Bone marrow (tissue), 2 donors: ENCODE results near the gene MT1G.
"Not testable (repeated sequence)": the region's sequence is repeated elsewhere in the genome, so short reads cannot be mapped to it uniquely, and the experiment has no call there.

Experiments
- DNase-seq, 2 donors: peaks; one replicate each; lab custom pipeline; 2025; lab: John Stamatoyannopoulos, UW

MT1G gene

DNA sequence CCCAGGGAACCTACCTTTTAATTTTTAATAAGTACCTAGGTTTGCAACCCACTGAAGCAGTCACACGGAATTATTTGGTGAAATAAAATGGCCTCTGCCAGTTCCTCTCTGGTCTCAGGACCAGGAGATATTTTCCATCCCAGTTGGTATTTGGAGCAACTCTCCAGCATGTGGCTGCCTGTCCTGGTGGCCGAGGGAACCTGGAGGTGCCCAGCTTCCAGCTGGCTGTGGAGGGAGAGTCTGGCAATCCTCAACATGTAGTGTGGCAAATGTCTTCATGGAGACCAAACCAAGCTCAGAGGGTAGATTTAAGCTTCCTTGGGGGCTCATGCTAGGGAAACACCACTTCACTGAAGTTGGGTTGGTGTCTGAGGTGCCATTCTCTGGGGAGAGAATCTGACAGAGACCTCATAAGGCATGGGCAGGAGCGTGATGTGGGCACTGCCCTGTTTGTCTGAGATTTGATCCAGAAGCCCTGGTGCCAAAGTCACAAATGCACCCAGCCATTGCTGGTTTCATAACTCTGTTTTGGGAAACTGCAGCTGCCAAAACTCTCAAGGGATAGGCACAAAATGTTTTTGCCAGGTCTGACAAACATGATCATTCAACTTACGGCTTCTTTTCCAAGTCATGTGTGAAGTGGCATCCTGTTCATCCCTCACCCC lies 17.2 kb upstream of the MT1G start:
- no peak for DNase-seq

DNA sequence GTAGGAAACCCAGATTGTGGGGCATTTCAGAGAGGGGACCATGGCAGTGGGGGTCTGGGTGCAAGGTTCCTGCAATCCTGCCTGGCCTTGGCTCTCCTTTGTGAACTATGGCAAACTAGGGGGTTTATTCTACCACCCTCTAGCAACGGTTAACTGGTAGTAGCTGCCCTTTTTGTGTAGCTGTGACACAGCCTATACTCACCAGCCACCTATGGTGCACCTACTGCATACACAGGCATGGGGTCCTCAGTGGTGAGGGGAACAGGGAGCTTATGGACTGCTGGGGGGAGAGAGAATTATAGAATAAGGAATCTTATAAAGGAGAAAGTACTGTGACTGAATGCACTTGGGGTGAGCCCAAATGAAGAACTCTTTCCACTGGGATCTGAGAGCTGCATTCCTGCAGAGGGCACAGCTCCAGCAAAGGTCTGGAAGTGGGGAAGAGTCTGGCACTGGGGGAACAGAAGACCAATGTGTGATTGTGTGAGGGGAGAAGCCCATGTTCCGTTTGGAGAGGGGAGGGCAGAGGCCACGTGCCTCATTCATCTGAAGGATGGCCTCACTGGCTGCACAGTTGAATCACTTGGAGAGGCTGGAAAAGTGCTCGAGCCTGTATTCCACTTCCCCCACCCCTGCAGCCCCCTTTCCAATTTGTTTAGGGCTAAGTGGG lies 16.5 kb upstream of the MT1G start:
- DNase-seq: no peak

DNA sequence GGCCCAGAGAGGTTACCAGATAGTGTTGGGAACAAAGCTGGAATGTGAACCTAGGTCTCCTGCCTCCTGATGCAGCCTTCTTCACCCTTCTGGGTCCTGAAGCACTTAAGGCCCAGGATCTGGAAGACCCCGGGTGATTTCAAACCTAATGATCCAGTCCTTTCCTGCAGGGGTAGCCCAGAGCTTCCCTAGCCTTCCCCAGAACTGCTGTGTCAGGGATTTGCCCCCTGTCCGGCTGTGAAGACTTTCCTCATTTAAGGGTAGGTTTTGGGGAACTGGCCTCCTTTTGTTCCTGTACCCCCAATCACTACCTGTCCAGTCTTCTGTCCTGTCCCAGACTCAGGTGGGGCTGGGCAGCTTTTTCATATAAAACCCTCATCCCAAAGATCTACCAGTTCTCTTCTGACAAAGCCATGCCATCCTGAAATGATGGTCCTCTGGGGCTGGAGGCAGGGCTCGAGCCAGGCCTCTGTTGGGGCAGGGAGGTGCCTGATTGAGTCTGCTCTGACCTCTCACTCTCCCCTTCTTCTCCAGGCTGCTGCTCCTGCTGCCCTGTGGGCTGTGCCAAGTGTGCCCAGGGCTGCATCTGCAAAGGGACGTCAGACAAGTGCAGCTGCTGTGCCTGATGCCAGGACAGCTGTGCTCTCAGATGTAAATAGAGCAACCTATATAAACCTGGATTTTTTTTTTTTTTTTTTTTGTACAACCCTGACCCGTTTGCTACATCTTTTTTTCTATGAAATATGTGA lies 15.7 kb upstream of the MT1G start:
- no peak for DNase-seq

DNA sequence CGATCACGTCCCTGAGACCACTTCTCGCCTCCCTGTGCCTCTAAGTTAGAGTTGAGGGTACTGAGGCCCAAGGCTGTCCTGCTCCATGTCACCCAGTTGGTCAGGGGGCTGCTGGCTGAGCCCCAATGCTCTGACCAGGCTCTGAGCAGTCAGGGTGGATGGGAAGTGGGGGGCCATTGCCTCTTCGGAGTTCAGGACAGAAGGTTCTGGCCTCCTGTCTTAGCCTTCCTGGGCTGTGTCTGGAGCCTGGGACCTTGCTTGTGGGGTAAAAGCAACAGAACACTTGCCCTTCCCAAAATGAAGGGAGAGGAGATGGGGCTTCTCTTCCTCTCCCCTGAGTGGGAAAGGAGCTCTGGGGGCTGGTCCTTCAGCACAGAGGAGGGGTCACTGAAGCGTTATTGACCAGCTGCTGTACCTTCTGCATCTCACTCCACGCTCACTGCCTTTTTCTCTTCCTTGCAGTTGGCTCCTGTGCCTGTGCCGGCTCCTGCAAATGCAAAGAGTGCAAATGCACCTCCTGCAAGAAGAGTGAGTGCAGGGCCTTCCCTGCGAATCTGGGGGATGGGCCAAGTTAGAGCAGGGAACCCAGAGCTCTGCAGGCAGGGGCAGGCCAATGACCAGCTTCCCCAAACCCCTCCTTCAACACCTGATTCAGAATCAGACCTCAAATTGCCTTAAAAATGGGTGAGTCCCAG lies 15.0 kb upstream of the MT1G start:
- no peak for DNase-seq

DNA sequence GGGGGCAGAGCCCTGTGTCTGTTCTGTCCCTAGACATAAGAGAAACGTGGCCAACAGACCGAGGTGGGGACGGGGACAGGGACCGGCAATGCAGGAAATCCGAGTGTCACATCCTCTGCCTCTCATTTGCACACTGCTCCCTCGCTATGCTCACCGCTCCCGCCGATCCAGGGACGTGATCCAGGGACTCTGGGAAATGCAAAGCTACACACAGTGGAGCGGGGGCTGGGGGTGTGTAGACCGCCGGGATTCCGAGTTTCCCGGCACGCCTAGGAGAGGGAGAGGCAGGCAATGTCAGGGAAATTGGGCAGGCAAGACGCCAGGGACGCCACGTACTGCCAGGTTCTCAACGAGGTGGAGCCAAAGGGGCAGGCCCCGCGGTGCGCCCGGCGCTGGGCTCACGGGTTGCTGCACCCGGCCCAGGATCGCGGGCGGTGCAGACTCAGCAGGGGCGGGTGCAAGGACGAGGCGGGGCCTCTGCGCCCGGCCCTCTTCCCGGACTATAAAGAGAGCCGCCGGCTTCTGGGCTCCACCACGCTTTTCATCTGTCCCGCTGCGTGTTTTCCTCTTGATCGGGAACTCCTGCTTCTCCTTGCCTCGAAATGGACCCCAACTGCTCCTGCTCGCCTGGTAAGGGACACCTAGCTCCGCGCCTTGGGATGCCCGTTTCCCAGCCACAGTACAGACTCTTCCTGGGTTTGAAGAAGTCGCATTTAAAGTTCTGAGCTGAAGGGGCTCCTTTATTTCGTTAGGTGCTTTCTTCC lies 14.3 kb upstream of the MT1G start, which contains the start of gene MT1X:
TSS of gene MT1X (plus strand) at position 532 of the 764 bp plus-strand sequence. CDS start at position 603, 71 bp downstream.
- peak; percentile 50 to 62 for DNase-seq

- DNase-seq: no peak
These were observed 12.0 kb upstream of the MT1G start for GRCh38 chr16:56679818-56680217.

GRCh38 chr16:56679078-56679730 lies 11.3 kb upstream of the MT1G start:
- DNase-seq: no peak

DNA sequence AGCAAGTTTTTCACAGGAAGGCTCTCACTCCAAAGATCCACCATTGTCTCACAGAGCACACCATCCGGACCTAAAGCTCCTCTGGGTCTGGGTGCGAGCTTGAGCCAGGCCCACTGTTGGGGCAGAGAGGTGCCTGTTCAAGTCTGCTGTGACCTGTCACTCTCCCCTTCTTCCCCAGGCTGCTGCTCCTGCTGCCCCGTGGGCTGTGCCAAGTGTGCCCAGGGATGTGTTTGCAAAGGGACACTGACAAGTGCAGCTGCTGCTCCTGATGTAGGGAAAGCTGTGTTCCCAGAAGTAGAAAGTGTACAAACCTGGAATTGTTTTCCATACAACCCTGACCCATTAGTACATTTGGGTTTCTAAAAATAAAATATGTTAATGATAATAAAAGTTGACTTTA lies 9.6 kb upstream of the MT1G start:
- no peak for DNase-seq

DNA sequence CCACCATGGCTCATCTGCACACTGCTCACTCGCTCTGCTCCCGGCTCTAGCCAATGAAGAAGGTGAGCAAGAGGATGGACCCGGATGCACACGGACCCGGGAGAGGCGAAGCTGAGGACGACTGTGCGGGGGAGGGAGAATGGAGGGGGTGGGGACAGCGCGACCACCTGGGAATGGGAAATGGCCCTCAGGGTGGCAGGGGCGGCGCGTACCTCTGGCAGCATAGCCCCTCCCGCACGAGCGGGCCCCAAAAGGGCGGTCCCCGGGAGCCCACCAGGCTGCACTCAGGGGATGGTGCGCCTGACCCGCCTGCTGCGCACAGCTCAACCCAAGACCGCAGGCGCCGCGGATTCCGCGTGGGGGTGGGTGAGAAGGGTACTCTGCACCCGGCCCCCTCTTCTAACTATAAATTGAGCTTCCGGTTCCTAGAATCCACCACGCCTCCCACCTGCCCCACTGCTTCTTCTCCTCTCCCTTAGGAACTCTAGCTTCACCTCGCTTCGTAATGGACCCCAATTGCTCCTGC lies 7.9 kb upstream of the MT1G start:
- DNase-seq: no peak

DNA sequence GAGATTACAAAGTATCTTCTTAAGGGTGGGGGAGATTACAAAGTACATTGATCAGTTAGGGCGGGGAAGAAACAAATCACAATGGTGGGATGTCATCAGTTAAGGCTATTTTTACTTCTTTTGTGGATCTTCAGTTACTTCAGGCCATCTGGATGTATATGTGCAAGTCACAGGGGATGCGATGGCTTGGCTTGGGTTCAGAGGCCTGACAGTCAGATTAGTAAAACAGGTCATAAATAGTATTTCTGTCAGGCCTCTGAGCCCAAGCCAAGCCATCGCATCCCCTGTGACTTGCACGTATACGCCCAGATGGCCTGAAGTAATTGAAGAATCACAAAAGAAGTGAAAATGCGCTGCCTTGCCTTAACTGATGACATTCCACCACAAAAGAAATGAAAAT lies 6.7 kb upstream of the MT1G start:
- not testable (repeated sequence) for DNase-seq

GRCh38 chr16:56673921-56674320 lies 6.1 kb upstream of the MT1G start:
- peak in 1 of 2 donors; percentile 27 for DNase-seq

- no peak for DNase-seq
These were observed 5.1 kb upstream of the MT1G start for GRCh38 chr16:56672761-56673536.

- not testable (repeated sequence) for DNase-seq
These were observed 4.3 kb upstream of the MT1G start for GRCh38 chr16:56672171-56672570.

DNA sequence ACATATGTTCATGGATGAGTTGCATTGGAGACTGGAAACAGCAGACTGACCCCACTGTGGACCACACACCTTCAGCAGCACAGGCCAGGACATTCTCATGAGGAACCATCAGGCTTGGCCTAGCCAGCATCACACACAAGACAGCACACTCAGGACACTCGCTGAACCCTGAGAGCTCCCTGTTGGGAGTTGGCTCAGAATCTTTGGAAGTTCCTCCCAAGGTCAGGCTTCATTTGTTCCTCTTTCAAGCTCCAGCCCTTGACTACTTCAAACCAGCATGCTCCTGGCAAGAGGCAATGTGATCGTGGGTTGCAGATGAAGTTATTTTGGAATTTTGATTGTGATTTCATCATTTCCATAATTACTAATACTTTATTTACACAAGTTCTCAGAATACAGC lies 3.8 kb upstream of the MT1G start:
- DNase-seq: not testable (repeated sequence)

DNA sequence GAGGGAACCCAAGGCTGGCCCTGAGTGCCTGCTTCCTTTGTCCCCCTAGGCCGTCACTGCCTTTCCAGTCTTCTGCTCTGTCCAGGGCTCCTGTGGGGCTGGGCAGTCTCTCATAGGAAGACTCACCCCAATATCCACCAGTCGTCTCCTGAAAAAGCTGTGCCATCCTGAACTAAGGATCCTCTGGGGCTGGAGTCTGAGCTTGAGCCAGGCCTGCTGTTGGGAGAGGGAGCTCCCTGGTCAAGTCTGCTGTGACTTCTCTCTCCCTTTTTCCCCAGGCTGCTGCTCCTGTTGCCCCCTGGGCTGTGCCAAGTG lies 2.7 kb upstream of the MT1G start:
- DNase-seq: no peak

GRCh38 chr16:56669840-56670619 lies 2.2 kb upstream of the MT1G start:
- no peak for DNase-seq

DNA sequence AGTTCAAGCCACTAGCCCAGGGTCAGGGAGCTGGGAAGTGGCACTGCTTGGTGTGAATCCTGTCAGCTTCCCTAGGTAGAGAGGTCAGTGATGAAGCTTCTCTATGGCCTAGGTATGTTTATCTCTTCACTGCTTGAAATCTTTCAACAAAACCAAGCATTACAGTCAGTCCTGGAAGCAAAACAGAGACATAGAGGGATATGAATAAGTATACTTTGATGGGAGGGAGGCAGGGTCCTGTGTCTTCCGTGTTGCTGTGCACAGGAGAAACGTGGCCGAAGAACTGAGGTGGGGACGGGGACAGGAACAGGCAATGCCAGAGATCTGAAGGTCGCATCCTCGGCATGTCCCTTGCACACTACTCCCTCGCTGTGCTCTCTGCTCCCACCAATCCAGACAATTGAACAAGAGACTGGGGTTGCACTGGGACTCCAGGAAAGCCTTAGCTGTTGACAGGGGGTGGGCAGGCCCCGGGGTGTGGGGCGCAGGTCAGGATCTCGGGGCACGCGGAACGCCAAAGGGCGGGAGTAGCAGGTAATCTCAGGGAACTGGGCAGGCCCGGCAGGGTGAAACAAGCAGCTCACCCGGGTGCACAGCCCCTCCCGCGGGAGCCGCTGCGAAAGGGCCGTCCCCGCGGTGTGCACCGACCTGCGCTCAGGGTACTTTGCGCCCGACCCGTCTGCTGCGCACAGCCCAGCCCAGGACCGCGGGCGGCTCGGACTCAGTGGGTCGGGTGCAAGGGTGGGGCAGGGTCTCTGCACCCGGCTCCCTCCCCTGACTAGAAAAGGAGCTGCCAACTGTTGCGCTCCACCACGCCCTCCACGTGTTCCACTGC lies 1.4 kb upstream of the MT1G start, which contains the start of gene MT1H:
TSS of gene MT1H (plus strand) at position 810 of the 835 bp plus-strand sequence. CDS start 71 bp downstream, outside the sequence.
- no peak for DNase-seq
